Cardiac fibroblast (primary cell): Measurements from ENCODE around the gene IMMT.
A peak's percentile ranks its signal among the peaks of the same experiment; 100 is the strongest.

Source experiments
- DNase-seq, 2 donors: peaks; one replicate each; pipeline versions ENCODE4 v3.0.0 to v3.0.0-alpha.2; 2010; ENCODE audit warnings: low read depth in 2 of 2
- H3K4me3 ChIP-seq, 2 donors: replicated peaks in 1 of 2; 1 replicate in 1 of 2; 2 replicates in 1 of 2; pipeline ENCODE4 v1.5.1; 2011; ENCODE audit warnings: low read depth in 2 of 2, low read length in 2 of 2, mild to moderate bottlenecking in 2 of 2, moderate library complexity in 1 of 2
- CTCF ChIP-seq: IDR thresholded peaks from one replicate; pipeline ENCODE4 v1.5.1; 2011; ENCODE audit warnings: low read depth, mild to moderate bottlenecking, low read length, inconsistent platforms

IMMT gene

GRCh38 chr2:86105969-86106945 lies 89.0 kb downstream of the IMMT start, which contains the start of gene PTCD3:
Gene PTCD3, plus strand, starts transcription at chr2:86106235. Its CDS starts 13 bp downstream, at chr2:86106248.
- peak within 1 kb of the TSS; percentile 87 to 91 for H3K4me3 ChIP-seq
- peak; percentile 96 to 97 for DNase-seq
- TF ChIP-seq CTCF, result no peak

DNA sequence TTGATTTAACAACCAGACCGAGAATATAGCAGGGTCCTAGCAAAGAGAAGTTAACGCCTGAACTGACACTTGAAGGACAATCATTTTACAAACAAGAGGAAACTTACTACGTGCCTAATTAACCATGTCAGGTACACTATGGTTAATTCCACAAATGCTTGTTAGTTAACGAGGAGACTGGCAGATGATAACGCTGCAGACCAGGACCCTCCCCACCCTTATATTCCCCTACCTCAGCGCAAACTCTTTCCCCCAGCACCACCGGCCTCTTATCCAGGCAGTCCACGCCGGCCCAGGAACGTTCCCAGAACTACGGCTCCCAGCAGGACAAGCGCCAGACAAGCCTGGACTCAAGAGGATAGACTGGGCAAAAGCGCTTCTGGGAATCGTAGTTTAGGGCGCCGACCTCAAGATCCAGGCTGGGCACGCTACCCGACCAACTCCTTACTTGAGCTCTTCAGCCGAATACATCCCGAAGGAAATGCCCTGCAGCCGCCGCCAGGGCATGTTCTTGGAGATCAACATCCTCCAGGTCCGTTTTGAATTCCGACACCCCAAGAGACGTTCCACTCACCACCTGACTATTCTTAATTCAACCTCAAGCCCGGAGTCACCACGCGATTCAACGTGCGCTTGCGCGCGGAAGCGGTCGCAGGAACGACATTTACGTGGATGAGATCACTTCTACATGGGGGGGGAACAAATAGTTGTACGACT lies 89.9 kb downstream of the IMMT start, which contains the start of gene POLR1A:
Gene POLR1A (minus strand): TSS at position 635 of the 717 bp plus-strand sequence. CDS start 110 bp downstream, at position 525.
- TF ChIP-seq CTCF, result no peak
- H3K4me3 ChIP-seq, result peak within 1 kb of the TSS; percentile 87 to 91
- DNase-seq, result peak; percentile 96 to 97

DNA sequence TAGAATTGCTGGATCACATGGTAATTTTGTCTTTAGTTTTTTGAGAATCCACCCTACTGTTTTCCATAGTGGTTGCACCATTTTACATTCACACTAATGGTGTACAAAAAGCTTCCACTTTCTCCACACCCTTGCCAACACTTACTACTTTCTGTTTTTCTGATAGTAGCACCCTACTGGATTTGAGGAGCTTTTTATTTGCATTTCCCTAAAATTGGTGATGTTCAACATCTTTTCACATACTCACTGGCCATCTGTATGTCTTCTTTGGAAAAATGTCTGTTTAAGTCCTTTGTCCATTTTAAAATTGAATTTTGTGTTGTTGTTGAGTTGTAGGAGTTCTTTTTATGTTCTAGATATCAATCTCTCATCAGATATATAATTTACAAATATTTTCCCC lies 93.1 kb downstream of the IMMT start:
- TF ChIP-seq CTCF, result no peak
- H3K4me3 ChIP-seq, result no peak overlapping the region
- DNase-seq, result no peak

GRCh38 chr2:86097913-86098312 lies 97.3 kb downstream of the IMMT start:
- DNase-seq, result no peak
- no peak for TF ChIP-seq CTCF
- H3K4me3 ChIP-seq, result no peak overlapping the region

- no peak for DNase-seq
- no peak for TF ChIP-seq CTCF
- H3K4me3 ChIP-seq, result no peak overlapping the region
Measured at GRCh38 chr2:86097114-86097896, 98.0 kb downstream of the IMMT start.

- no peak for TF ChIP-seq CTCF
- no peak for DNase-seq
Measured at GRCh38 chr2:86094229-86094628, 101.0 kb downstream of the IMMT start.

More at GRCh38 chr2:86094229-86094628, 101.0 kb downstream of the IMMT start:
- H3K4me3 ChIP-seq, result no peak overlapping the region
